ENCODE measurements around the gene FIZ1. TPM values are rescaled to one million over a fixed set of nuclear protein-coding genes. Genes with fewer than 3 reads are reported as not detected.

Gene FIZ1
- total RNA-seq, 2 donors from 2014 or later, result 14.5 to 17.0 TPM

- intact Hi-C loops (cut with DNase I), result loop anchor here in 1 of 2 donors (10.0 kb wide), 1 partner anchor 88 kb away; no protein-coding TSS in a partner anchor
- ATAC-seq (no peak), DNase-seq (peak; percentile 24)
Observed at GRCh38 chr19:55602104-55603001, 3.0 kb upstream of the FIZ1 start.

- ATAC-seq (no peak), DNase-seq (no peak)
- intact Hi-C loops (cut with DNase I), result loop anchor here in 1 of 2 donors (10.0 kb wide), 1 partner anchor 86 kb away; no protein-coding TSS in a partner anchor
Observed at GRCh38 chr19:55601084-55601483, 1.8 kb upstream of the FIZ1 start.

- intact Hi-C loops (cut with DNase I), result loop anchor here in 1 of 2 donors (10.0 kb wide), 1 partner anchor 86 kb away; no protein-coding TSS in a partner anchor
- DNase-seq, result no peak
- ATAC-seq, result no peak
Observed at GRCh38 chr19:55600662-55601028, 1.3 kb upstream of the FIZ1 start.

DNA sequence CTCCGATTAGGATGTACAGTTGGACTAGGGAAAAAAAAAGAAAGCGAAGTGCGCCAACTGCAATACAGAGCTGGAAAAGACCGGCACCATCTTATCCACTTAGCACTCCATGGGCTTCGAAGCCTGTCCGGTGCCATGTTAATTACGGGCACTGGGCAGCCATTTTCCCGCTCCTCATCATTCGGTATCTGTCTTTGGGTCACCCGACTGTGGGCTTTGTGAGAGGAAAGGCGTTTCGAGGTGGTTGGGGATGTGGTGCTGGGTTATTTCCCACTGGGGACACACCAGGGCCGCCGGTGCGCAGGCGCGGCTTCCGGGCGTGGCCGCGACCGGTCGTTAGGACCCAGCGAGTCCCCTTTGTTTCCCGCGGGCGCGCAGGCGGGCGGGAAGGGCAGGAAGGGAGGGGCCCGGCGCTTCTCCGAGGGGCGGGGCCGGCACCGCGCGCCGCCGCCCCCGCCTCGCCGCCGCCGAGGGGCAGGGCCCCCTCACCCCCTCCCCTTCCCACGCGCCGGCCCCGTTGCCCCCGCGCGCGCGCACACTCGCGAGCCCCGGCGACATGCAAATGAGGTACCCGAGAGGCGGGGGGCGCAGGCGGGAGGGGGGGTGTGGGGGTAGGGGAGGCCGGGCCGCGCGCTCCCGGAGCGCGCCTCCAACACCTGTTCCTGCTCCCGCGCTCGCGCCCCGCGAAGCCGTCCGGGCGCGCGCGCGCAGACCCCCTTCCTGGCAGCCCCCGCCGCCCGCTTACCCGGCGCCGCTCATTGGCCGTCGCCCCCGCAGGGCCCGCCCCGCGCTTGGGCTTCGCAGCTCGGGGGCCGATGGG is 735 bp upstream of the FIZ1 start, which contains the start of gene ZNF524:
ZNF524 (plus strand) TSS at position 447 of the 820 bp plus-strand sequence. CDS start 1,825 bp downstream, outside the sequence.
- ATAC-seq, result peak; percentile 67 to 71
- intact Hi-C loops (cut with DNase I), result loop anchor here in 1 of 2 donors (10.0 kb wide), 1 partner anchor 85 kb away; no protein-coding TSS in a partner anchor

GRCh38 chr19:55598719-55599467 is 424 bp downstream of the FIZ1 start:
- ATAC-seq (peak; percentile 80 to 90), DNase-seq (peak; percentile 92)
- intact Hi-C loops (cut with DNase I), result no loop called here

More for the DNA sequence above, 735 bp upstream of the FIZ1 start, which contains the start of gene ZNF524:
- peak; percentile 85 for DNase-seq

GRCh38 chr19:55598034-55598433 is 1.3 kb downstream of the FIZ1 start:
- intact Hi-C loops (cut with DNase I), result no loop called here
- ATAC-seq, result no peak
- DNase-seq, result no peak

DNA sequence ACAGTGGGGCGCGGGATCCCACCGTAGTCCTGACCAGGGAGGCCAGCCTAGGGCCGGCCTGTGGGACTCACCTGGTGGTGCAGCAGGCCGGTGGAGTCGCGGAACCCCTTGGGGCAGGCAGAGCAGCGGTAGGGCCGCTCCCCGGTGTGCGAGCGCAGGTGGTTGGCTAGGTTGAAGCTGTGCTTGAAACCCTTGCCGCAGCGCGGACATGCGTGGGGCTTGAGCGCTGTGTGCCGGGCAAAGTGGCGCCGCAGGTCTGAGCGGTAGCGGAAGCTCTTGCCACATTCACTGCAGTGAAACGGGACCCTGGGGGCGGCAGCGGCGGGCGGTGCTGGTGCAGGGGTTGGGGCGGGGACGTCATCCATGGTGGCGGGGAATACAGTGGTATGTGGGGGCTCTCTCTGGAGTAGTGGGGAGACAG is 1.8 kb downstream of the FIZ1 start:
- ATAC-seq (no peak), DNase-seq (peak; percentile 48)
- intact Hi-C loops (cut with DNase I), result no loop called here

- intact Hi-C loops (cut with DNase I), result no loop called here
- ATAC-seq, result no peak
Observed at GRCh38 chr19:55596304-55596703, 3.0 kb downstream of the FIZ1 start.

GRCh38 chr19:55594996-55595545 is 4.2 kb downstream of the FIZ1 start:
- no peak for DNase-seq
- ATAC-seq, result no peak
- intact Hi-C loops (cut with DNase I), result no loop called here

More at GRCh38 chr19:55596304-55596703, 3.0 kb downstream of the FIZ1 start:
- no peak for DNase-seq

DNA sequence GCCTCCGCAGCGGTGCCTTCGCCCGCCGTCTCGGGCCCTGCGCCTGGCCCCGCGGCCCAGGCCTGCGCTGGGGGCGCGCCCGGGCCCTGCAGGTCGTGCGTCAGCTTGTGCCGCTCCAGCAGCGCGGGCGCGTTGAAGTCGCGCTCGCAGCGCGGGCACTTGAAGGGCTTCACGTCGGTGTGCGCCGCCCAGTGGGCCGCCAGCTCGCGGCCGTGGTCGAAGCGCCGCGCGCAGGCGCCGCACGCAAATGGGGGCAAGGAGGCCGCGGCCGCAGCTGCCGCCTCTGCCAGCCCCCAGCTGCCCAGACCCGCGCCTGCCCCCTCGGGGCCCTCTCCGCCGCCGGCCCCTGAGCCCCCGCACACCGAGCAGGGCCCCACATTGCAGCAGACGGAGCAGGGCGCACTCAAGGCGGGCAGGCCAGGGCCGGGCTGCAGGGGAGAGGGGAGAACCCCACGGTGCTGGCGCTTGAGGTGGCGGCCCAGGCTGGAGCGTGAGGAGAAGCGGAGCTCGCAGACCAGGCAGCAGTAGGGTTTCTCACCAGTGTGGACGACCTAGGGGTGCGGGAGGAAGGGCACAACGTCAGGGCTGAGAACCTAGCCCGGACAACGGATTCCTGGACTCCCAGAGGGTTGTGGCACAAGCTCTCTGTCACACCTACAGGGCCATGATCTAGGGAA is 6.1 kb downstream of the FIZ1 start:
- no peak for DNase-seq
- intact Hi-C loops (cut with DNase I), result no loop called here
- ATAC-seq, result peak in 1 of 2 donors; percentile 18

DNA sequence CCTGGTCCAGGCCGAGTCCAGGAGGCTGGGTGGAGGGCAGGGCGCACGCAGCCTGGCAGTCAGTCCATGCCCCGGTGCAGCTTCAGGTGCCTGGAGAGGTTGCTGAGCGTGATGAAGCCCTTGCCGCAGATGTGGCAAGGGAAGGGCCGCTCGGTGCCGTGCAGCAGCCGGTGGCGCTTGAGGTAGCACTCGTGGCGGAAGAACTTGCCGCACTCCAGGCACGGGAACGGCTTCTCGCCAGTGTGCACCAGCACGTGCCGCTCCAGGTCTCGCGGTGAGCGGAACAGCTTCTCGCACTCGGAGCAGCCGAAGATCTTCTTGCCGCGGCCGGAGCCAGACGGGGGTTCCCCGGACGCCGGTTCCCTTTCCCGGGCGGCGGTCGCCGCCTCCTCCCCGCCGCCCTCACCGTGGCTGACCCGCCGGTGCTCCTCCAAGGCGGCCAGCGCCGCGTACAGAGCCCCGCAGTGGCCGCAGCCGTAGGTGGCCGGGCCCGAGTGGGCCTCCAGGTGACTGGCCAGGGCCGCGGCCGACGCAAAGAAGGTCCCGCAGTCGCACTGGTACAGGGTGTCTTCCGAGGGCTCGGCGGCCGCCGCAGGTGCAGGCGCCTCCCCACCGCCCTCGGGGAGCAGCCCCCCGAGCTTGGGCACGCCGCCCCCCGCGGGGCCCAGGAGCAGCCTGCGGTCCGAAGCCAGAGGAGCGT is 6.8 kb downstream of the FIZ1 start:
- DNase-seq, result peak; percentile 24

DNA sequence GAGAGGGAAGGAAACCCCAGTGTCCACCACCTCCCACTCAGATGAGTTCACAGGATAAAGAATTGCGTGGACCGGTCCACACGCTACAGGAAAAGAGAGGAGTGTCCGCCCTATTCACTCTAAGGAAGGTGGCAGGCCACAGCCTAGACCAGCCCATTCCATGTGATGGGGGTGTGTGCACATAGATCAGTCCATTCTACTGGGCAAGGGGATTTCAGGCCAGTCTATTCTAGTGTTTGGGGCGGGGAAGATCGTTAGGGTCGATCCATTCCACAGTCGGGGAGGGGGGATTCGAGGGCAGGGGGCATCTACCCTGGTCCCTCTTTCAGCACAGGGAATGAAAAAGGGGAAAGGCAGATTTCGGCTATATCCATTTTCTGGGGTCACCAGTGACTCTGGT is 7.8 kb downstream of the FIZ1 start:
- DNase-seq (no peak), ATAC-seq (no peak)
- intact Hi-C loops (cut with DNase I), result no loop called here

More for the DNA sequence above, 6.8 kb downstream of the FIZ1 start:
- ATAC-seq, result no peak
- intact Hi-C loops (cut with DNase I), result no loop called here

GRCh38 chr19:55590617-55591016 is 8.7 kb downstream of the FIZ1 start:
- DNase-seq (no peak), ATAC-seq (no peak)
- intact Hi-C loops (cut with DNase I), result no loop called here

GRCh38 chr19:55590109-55590508 is 9.2 kb downstream of the FIZ1 start:
- no peak for DNase-seq
- no peak for ATAC-seq
- intact Hi-C loops (cut with DNase I), result no loop called here

- intact Hi-C loops (cut with DNase I), result loop anchor here in 1 of 2 donors (5.0 kb wide), 1 partner anchor 41 kb away; the partner anchor contains the start of gene SBK3
- DNase-seq (no peak), ATAC-seq (no peak)
Observed at GRCh38 chr19:55588738-55589137, 10.6 kb downstream of the FIZ1 start.

- ATAC-seq, result peak; percentile 91
- peak; percentile 95 for DNase-seq
- intact Hi-C loops (cut with DNase I), result loop anchor here in 1 of 2 donors (5.0 kb wide), 1 partner anchor 40 kb away; the partner anchor contains the start of gene SBK3
Observed at GRCh38 chr19:55586976-55587668, 12.2 kb downstream of the FIZ1 start.

Measured in left cardiac atrium (tissue), 4 donors.